GM04504 (cell line): ENCODE results near the gene TAS2R19.

Experiments
- DNase-seq: peaks from one replicate; pipeline ENCODE4 v3.0.0-alpha.2; 2012; ENCODE audit warnings: low read depth

Gene TAS2R19

DNA sequence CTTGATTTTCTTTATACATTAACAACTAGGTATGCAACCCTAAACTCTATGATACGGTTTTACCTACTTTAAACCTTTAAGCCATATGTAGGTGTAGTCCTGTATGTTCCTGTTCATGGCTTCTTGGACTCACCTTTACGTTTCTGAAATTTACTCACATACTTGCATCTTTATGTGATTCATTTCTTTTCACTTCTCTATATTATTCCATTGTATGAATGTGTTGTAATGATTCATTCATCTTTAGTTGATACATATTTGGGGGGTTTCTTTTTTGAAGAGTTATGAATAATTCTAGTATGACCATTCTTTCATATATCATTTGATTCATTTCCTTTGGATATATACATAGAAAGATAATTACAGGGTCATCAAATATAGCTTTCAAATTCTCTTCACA is 33.3 kb downstream of the TAS2R19 start:
- no peak for DNase-seq

DNA sequence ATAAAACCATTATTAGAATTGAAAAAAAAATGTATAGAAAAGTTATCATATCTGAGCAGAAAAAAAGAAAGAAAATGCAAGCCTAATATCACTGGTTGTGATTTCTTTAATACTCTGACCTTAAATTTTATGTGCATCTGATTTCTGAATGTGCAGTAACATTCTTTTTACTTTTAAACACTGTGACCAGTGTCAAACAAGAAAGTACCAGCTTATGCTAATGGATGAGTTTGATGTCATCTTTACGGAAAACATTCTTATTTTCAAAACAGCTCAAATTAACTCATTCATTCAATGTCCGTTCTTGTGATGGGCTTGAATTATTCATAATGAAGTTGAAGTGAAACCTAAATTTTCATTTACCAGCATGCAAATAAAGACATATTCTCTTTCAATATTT is 35.6 kb downstream of the TAS2R19 start, which contains the start of gene TAS2R50:
Gene TAS2R50 (minus strand): TSS at position 101 of the 400 bp plus-strand sequence. CDS start 52 bp downstream, at position 49.
- no peak for DNase-seq

DNA sequence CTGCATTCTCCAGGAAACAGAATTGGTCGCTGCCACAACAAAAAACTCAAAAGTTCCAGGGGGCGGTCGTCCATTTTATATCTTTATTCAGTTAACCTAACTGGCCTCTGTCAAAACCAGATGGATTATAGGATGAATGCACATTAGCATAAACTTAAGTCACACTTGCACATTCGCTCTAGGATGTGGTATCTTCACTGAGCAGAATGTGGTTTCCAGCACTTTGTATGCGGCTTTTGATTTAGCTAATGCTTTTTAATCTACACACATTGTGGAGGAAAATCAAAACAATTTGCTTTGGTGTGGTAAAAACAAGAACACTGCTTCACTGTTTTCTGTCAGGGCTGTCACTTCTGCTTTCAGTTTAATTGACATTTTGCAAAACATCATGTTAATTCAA is 40.2 kb downstream of the TAS2R19 start:
- no peak for DNase-seq

DNA sequence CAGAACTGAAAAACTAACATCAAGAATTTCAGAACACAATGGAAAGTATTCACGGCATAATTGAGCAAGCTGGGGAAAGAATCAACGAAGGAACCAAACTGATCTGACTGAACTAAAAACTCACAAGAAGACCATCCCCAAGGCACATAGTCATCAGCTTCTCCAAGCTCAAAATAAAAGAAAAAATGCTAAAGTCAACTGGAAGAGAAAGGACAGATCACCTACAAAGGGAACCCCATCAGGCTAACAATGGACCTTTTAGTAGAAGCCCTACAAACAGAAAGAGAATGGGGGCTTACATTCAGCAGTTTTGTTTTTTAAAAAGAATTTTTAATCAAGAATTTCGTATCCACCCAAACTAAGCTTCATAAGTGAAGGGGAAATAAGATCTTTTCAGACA is 47.5 kb downstream of the TAS2R19 start:
- DNase-seq = no peak
